Pancreas (tissue), 10 donors: Measurements from ENCODE around the gene SCN7A. TPM values are rescaled to one million over a fixed set of nuclear protein-coding genes. Genes with fewer than 3 reads are reported as not detected.

ENCODE experiments used
- ATAC-seq, 4 donors: fragments of 200-7000 bp; cut with Tn5 transposase; one replicate each; pipeline versions ENCODE4 v1.8.0 to v1.9.1; 2020; ENCODE audit warnings: mild to moderate bottlenecking in 4 of 4, moderate library complexity in 4 of 4
- DNase-seq, 6 donors: peaks; one replicate each; pipeline ENCODE4 v3.0.0-alpha.2; 2020
- FAIRE-seq: peaks from 2 replicates; lab custom pipeline; 2012; peaks lifted over from hg19 to GRCh38; lab: Jason Lieb, UNC
- H3K27ac ChIP-seq, 4 donors: fragments of 200-600 bp; sonication (generic); 1 replicate in 3 of 4; 2 replicates in 1 of 4; pipeline versions ENCODE4 v1.5.0 to v1.8.0; 2020
- H3K27me3 ChIP-seq, 4 donors: fragments of 200-600 bp; one replicate each; pipeline ENCODE4 v1.8.0; 2021
- H3K36me3 ChIP-seq, 3 donors: fragments of 200-600 bp; sonication (generic) in 1 of 3; one replicate each; pipeline versions ENCODE4 v1.5.0 to v1.8.0; 2020 to 2021
- H3K4me1 ChIP-seq, 3 donors: fragments of 200-600 bp; one replicate each; pipeline ENCODE4 v1.8.0; 2021
- H3K4me3 ChIP-seq, 4 donors: fragments of 200-600 bp; sonication (generic) in 2 of 4; one replicate each; pipeline versions ENCODE4 v1.5.0 to v1.8.0; 2020 to 2021
- H3K9me3 ChIP-seq, 4 donors: fragments of 200-600 bp; one replicate each; pipeline ENCODE4 v1.8.0; 2021
- WGBS, 2 donors: extraction: QIAGEN DNeasy Blood & Tissue Kit; methylation state at CpG; one replicate each; pipeline ENCODE4 v1.1.7; 2013; 5-methylcytosine and 5-hydroxymethylcytosine counted together
- intact Hi-C, 3 donors: fragments of 100-400 bp; cut with DNase I; formaldehyde crosslinking; loops; one replicate each; pipeline versions ENCODE4 v1.11.1 to v1.14.2; 2022
- polyA plus RNA-seq, 2 donors: library from polyadenylated mRNA; stranded (reverse); fragments of 200-250 nt; gene quantifications; one replicate each; pipeline ENCODE4 v1.2.3, GENCODE V29; 2013
- total RNA-seq, 6 donors: library from RNA; stranded (reverse); fragmentation: NEBNext Ultra II Directional in 4 of 6; extraction: Animal tissue kit (Norgen Biotek cat#: 25700) in 4 of 6; gene quantifications; one replicate each; pipeline versions ENCODE4 v1.2.1 to v1.2.4, GENCODE V29; 2021 to 2023
- TF ChIP-seq, protein P1 (sequence below), 4 donors: fragments of 200-600 bp; sonication (generic) in 3 of 4; IDR thresholded peaks; one replicate each; pipeline versions ENCODE4 v1.5.0 to v1.8.0; 2021; ENCODE audit warnings: antibody characterized with exemption in 4 of 4
- donor health status: healthy with polysubstance abuse.
- donor health status: DM: no; HTN: no; CAD: no; lungs with moderate emphysema.
- donor health status: DM: no; HTN: no; CAD: no.
- donor health status: control.
- donor health status: control.
- donor health status: Bipolar disorder and iron deficiency.
- donor health status: DM: yes; HTN: yes; CAD: no.
- donor health status: DM: no; HTN: no; CAD: no.
- donor health status: DM: no; HTN: no; CAD: no.
- donor health status: DM: yes; HTN: yes; CAD: no.

The SCN7A gene
- total and polyA plus RNA-seq, 8 donors, result 0.27 to 7.0 (median 1.3) TPM

GRCh38 chr2:166419616-166419934 lies 74.5 kb downstream of the SCN7A start:
- DNase-seq (no peak), ATAC-seq (peak in 3 of 4 donors; percentile 59 to 75 (median 71)), FAIRE-seq (no peak)
- Histone ChIP-seq H3K27me3 (no peaks in the 10 kb centered on the region), H3K9me3 (no peaks in the 10 kb centered on the region), H3K27ac (no peak overlapping the region), H3K4me1 (no peaks in the 10 kb centered on the region), H3K4me3 (no peak overlapping the region), H3K36me3 (no peaks in the 10 kb centered on the region)
- WGBS, 2 donors, result 48 to 53% methylated on average over 2 of the region's 2 CpGs
- TF ChIP-seq, protein P1, sequence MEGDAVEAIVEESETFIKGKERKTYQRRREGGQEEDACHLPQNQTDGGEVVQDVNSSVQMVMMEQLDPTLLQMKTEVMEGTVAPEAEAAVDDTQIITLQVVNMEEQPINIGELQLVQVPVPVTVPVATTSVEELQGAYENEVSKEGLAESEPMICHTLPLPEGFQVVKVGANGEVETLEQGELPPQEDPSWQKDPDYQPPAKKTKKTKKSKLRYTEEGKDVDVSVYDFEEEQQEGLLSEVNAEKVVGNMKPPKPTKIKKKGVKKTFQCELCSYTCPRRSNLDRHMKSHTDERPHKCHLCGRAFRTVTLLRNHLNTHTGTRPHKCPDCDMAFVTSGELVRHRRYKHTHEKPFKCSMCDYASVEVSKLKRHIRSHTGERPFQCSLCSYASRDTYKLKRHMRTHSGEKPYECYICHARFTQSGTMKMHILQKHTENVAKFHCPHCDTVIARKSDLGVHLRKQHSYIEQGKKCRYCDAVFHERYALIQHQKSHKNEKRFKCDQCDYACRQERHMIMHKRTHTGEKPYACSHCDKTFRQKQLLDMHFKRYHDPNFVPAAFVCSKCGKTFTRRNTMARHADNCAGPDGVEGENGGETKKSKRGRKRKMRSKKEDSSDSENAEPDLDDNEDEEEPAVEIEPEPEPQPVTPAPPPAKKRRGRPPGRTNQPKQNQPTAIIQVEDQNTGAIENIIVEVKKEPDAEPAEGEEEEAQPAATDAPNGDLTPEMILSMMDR (IDR thresholded peaks at IDR 0.05), result peak in 1 of 4 donors; percentile 12
- intact Hi-C loops, result loop anchor here in 1 of 3 donors (10.0 kb wide), 1 partner anchor 95 kb away; no protein-coding TSS in a partner anchor

DNA sequence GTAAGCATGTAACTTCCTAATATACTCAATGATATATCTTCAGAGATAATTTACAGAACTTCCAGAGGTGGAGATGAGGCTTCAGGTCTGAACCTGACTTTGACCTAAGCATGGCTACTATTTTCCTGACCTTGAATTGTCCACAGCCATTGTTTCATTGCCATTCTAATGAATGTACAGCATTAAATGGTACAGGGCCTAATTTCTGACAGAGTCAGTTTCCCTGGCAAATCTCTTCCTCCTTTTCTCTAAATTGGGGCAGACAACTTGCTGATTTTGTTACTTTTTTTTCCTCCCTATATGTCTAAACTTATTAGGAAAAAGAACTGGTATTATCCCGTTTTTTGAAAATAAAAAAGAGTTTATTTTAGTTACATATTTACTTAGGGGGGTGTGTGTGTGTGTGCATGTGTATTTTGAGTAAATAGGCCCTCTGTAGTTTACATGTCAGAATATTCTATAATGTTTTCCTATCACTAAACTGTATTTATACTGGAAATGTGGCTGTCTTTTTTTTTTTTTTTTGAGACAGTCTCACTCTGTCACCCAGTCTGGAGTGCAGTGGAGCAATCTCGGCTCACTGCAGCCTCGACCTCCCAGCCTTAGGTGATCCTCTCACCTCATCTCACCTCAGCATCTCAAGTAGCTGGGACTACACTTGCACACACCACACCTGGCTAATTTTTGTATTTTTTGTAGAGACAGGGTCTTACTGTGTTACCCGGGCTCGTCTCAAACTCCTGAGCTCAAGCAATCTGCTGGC lies 75.0 kb downstream of the SCN7A start:
- DNase-seq (no peak), ATAC-seq (peak in 2 of 4 donors; percentile 25 to 51), FAIRE-seq (no peak)
- H3K27ac ChIP-seq, result no peak overlapping the region
- no peaks in the 10 kb centered on the region for H3K27me3 ChIP-seq
- no peaks in the 10 kb centered on the region for H3K36me3 ChIP-seq
- H3K4me1 ChIP-seq, result no peaks in the 10 kb centered on the region
- no peak overlapping the region for H3K4me3 ChIP-seq
- 56 to 61% methylated on average over 5 of the region's 5 CpGs for WGBS, 2 donors
- TF ChIP-seq, protein P1 (IDR thresholded peaks at IDR 0.05), result no peak
- no peaks in the 10 kb centered on the region for H3K9me3 ChIP-seq
- intact Hi-C loops, result loop anchor here in 1 of 3 donors (10.0 kb wide), 1 partner anchor 96 kb away; no protein-coding TSS in a partner anchor

- no peak overlapping the region for H3K4me3 ChIP-seq
- 53 to 71% methylated on average over 2 of the region's 2 CpGs for WGBS, 2 donors
- TF ChIP-seq, protein P1 (IDR thresholded peaks at IDR 0.05), result no peak
- H3K9me3 ChIP-seq, result no peaks in the 10 kb centered on the region
- no peaks in the 10 kb centered on the region for H3K27me3 ChIP-seq
- H3K4me1 ChIP-seq, result no peaks in the 10 kb centered on the region
- no peak for DNase-seq
- peak; percentile 78 for FAIRE-seq
- intact Hi-C loops, result loop anchor here in 1 of 3 donors (10.0 kb wide), 1 partner anchor 97 kb away; no protein-coding TSS in a partner anchor
- ATAC-seq, result peak in 3 of 4 donors; percentile 65 to 86 (median 80)
- no peaks in the 10 kb centered on the region for H3K36me3 ChIP-seq
- H3K27ac ChIP-seq, result no peak overlapping the region
Measured at GRCh38 chr2:166417669-166418068, 76.4 kb downstream of the SCN7A start.

DNA sequence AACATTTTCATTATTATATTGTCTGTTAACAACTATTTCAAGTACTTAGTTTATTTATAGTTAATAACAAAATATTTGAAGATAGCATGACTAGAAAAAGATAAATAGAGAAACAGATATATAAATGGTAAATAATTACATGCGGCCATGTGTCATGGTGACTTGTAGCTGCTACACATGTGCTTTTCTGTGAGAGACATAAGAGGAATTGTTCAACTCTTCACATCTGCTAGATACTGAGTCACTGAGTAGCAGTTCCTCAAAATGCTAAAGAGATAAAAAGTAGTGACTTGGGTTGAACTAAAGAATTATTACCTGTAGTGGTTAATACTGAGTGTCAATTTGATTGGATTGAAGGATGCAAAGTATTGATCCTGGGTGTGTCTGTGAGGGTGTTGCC lies 80.8 kb downstream of the SCN7A start:
- Histone ChIP-seq H3K36me3 (no peaks in the 10 kb centered on the region), H3K27ac (no peak overlapping the region), H3K4me3 (no peak overlapping the region), H3K4me1 (no peaks in the 10 kb centered on the region), H3K9me3 (no peaks in the 10 kb centered on the region), H3K27me3 (no peaks in the 10 kb centered on the region)
- TF ChIP-seq, protein P1 (IDR thresholded peaks at IDR 0.05), result no peak
- DNase-seq (no peak), ATAC-seq (no peak), FAIRE-seq (no peak)
- WGBS, 2 donors, result 71 to 78% methylated on average over 1 of the region's 1 CpG
- intact Hi-C loops, result loop anchor here in 1 of 3 donors (10.0 kb wide), 1 partner anchor 102 kb away; no protein-coding TSS in a partner anchor
